Measurements from ENCODE around the gene EPHA7.

EPHA7 gene

DNA sequence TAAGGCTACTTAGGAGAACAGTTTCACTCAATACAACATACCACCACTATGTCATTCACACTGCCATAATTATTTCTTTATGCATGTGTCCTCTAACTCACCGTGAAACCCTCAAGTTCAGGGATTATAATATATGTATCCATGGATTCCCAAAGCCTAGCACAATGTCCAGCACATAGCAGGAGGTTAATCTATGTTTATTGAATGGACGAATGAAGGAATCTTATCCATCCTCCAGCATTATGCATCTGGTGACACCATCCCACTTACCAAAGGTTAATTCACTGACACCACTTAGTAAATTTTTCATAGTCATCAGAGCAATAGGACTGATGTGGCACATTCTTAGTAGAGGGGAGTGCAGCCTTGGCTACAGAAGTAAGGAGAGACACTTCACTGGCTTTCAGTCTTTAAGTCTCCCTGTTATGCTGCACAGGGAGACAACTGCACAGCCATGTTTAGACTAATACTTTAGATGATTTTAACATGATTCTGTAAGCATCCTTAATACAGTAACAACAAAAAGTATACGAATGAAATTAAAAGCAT lies 49.7 kb downstream of the EPHA7 start:
- no peaks in the 10 kb centered on the region for H3K4me1 ChIP-seq (ENCODE audit: control insufficient read depth, insufficient read depth, low read length)
- CTCF ChIA-PET: no interaction called here
- no peak overlapping the region for H3K4me3 ChIP-seq (ENCODE audit: low read depth, low read length)
- peaks cover 0 to under 1% of the 10 kb centered on the region in 2 experiments; a peak in 1 of 3 replicates for H3K36me3 ChIP-seq (ENCODE audit: control insufficient read depth in 2 of 2, insufficient read depth in 1 of 2, low read length in 2 of 2)
- H3K27ac ChIP-seq (ENCODE audit: extremely low read depth, low read depth, low read length): no peak overlapping the region
- TF ChIP-seq KLF16 (tag by site-specific recombination; IDR thresholded peaks at IDR 0.05) (no peak), TRIM28 (IDR thresholded peaks at IDR 0.05; ENCODE audit: borderline replicate concordance, low read length) (0 out of 2 replicates have a peak, but pooled peaks have one; percentile 41), SCRT2 (tag by site-specific recombination; IDR thresholded peaks at IDR 0.05) (no peak), MZF1 (tag by site-specific recombination; IDR thresholded peaks at IDR 0.05; ENCODE audit: borderline replicate concordance) (0 out of 2 replicates have a peak, but pooled peaks have one; percentile 29), ZNF791 (tag by site-specific recombination; IDR thresholded peaks at IDR 0.05) (no peak)
- TF ChIP-seq, protein P1, sequence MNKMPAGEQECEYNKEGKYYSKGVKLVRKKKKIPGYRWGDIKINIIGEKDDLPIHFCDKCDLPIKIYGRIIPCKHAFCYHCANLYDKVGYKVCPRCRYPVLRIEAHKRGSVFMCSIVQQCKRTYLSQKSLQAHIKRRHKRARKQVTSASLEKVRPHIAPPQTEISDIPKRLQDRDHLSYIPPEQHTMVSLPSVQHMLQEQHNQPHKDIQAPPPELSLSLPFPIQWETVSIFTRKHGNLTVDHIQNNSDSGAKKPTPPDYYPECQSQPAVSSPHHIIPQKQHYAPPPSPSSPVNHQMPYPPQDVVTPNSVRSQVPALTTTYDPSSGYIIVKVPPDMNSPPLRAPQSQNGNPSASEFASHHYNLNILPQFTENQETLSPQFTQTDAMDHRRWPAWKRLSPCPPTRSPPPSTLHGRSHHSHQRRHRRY (tag by site-specific recombination; IDR thresholded peaks at IDR 0.05): no peak
- TF ChIP-seq, protein P2, sequence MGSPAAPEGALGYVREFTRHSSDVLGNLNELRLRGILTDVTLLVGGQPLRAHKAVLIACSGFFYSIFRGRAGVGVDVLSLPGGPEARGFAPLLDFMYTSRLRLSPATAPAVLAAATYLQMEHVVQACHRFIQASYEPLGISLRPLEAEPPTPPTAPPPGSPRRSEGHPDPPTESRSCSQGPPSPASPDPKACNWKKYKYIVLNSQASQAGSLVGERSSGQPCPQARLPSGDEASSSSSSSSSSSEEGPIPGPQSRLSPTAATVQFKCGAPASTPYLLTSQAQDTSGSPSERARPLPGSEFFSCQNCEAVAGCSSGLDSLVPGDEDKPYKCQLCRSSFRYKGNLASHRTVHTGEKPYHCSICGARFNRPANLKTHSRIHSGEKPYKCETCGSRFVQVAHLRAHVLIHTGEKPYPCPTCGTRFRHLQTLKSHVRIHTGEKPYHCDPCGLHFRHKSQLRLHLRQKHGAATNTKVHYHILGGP (tag by site-specific recombination; IDR thresholded peaks at IDR 0.05): no peak
- no peaks in the 10 kb centered on the region for H3K9me3 ChIP-seq (ENCODE audit: control insufficient read depth, insufficient read depth, low read depth, low read length)
- POLR2A ChIA-PET: interaction anchor here (1.5 kb wide), 1 partner anchor 50 kb away, joined by 4 read pairs; the partner anchor contains the start of gene EPHA7

DNA sequence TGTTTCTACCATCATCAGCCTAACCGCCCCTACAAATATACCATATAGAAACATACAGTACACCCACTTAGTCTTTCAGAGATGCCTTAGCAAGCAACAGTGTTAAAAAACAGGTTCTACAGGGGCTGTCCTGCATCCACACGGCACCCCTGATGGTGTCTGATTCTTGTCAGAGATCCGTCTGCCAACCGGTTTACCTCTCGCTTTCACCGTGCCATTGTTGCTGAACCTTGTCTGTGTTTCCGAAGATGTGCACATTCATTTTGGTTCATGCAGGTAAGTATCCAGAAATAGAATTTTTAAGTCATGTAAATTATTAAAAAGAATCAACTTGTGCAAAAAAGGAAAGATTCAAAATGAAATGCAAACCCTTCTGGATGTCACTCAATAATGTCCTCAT lies 52.9 kb downstream of the EPHA7 start:
- Histone ChIP-seq H3K9me3 (ENCODE audit: control insufficient read depth, insufficient read depth, low read depth, low read length) (no peaks in the 10 kb centered on the region), H3K4me3 (ENCODE audit: low read depth, low read length) (no peak overlapping the region), H3K27ac (ENCODE audit: extremely low read depth, low read depth, low read length) (no peak overlapping the region), H3K36me3 (ENCODE audit: control insufficient read depth in 2 of 2, insufficient read depth in 1 of 2, low read length in 2 of 2) (peaks cover 0 to 7% of the 10 kb centered on the region in 2 experiments; a peak in 2 of 3 replicates), H3K4me1 (ENCODE audit: control insufficient read depth, insufficient read depth, low read length) (peaks cover 2% of the 10 kb centered on the region)
- ChIA-PET POLR2A (no interaction called here), CTCF (interaction anchor here (0.6 kb wide), 1 partner anchor 15 kb away, joined by 4 read pairs; no protein-coding TSS in a partner anchor)
- no peak for TF ChIP-seq TRIM28 (IDR thresholded peaks at IDR 0.05; ENCODE audit: borderline replicate concordance, low read length)

DNA sequence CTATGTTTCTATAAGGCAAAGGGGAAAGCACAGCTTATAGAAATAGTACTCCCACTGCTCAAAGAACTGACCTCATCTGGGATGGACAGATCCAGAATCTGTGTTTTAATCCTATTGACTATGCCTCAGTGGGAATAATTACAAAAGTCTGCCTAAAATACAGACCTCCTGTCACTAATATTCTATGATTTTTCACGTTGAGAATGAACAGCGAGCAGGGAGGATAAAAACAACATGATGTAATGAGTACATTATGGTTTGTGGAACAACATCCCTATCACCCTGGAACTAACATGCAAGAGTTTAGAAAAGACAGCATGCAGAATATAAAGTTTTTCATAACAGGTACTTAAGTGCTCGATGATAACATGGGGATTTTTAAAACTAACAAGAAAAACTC lies 53.9 kb downstream of the EPHA7 start:
- no peak overlapping the region for H3K4me3 ChIP-seq (ENCODE audit: low read depth, low read length)
- peaks cover 8% of the 10 kb centered on the region for H3K4me1 ChIP-seq (ENCODE audit: control insufficient read depth, insufficient read depth, low read length)
- ChIA-PET CTCF (interaction anchor here (1.5 kb wide), 1 partner anchor 59 kb away, joined by 5 read pairs; no protein-coding TSS in a partner anchor), POLR2A (interaction anchor here (1.2 kb wide), 1 partner anchor 54 kb away, joined by 6 read pairs; the partner anchor contains the start of gene EPHA7)
- no peak overlapping the region for H3K27ac ChIP-seq (ENCODE audit: extremely low read depth, low read depth, low read length)
- no peaks in the 10 kb centered on the region for H3K9me3 ChIP-seq (ENCODE audit: control insufficient read depth, insufficient read depth, low read depth, low read length)
- TF ChIP-seq ZBTB20 (tag by site-specific recombination; IDR thresholded peaks at IDR 0.05) (peak; percentile 65; the same call in 1 of the 2 replicates), ZIC2 (tag by site-specific recombination; IDR thresholded peaks at IDR 0.05) (no peak)
- TF ChIP-seq, protein P3, sequence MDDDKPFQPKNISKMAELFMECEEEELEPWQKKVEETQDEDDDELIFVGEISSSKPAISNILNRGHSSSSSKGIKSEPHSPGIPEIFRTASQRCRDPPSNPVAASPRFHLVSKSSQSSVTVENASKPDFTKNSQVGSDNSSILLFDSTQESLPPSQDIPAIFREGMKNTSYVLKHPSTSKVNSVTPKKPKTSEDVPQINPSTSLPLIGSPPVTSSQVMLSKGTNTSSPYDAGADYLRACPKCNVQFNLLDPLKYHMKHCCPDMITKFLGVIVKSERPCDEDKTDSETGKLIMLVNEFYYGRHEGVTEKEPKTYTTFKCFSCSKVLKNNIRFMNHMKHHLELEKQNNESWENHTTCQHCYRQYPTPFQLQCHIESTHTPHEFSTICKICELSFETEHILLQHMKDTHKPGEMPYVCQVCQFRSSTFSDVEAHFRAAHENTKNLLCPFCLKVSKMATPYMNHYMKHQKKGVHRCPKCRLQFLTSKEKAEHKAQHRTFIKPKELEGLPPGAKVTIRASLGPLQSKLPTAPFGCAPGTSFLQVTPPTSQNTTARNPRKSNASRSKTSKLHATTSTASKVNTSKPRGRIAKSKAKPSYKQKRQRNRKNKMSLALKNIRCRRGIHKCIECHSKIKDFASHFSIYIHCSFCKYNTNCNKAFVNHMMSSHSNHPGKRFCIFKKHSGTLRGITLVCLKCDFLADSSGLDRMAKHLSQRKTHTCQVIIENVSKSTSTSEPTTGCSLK (tag by site-specific recombination; IDR thresholded peaks at IDR 0.05): no peak
- TF ChIP-seq, protein P4, sequence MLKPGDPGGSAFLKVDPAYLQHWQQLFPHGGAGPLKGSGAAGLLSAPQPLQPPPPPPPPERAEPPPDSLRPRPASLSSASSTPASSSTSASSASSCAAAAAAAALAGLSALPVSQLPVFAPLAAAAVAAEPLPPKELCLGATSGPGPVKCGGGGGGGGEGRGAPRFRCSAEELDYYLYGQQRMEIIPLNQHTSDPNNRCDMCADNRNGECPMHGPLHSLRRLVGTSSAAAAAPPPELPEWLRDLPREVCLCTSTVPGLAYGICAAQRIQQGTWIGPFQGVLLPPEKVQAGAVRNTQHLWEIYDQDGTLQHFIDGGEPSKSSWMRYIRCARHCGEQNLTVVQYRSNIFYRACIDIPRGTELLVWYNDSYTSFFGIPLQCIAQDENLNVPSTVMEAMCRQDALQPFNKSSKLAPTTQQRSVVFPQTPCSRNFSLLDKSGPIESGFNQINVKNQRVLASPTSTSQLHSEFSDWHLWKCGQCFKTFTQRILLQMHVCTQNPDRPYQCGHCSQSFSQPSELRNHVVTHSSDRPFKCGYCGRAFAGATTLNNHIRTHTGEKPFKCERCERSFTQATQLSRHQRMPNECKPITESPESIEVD (tag by site-specific recombination; IDR thresholded peaks at IDR 0.05): peak; percentile 64; the same call in 1 of the 2 replicates
- TF ChIP-seq, protein P5, sequence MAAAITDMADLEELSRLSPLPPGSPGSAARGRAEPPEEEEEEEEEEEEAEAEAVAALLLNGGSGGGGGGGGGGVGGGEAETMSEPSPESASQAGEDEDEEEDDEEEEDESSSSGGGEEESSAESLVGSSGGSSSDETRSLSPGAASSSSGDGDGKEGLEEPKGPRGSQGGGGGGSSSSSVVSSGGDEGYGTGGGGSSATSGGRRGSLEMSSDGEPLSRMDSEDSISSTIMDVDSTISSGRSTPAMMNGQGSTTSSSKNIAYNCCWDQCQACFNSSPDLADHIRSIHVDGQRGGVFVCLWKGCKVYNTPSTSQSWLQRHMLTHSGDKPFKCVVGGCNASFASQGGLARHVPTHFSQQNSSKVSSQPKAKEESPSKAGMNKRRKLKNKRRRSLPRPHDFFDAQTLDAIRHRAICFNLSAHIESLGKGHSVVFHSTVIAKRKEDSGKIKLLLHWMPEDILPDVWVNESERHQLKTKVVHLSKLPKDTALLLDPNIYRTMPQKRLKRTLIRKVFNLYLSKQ (tag by site-specific recombination; IDR thresholded peaks at IDR 0.05; ENCODE audit: borderline replicate concordance): no peak
- peaks cover 0 to 7% of the 10 kb centered on the region in 2 experiments; a peak in 2 of 3 replicates for H3K36me3 ChIP-seq (ENCODE audit: control insufficient read depth in 2 of 2, insufficient read depth in 1 of 2, low read length in 2 of 2)
